HEK293 (cell line): Measurements from ENCODE around the gene DDX52.

Source experiments
- BCL11B ChIP-seq: fragments of 450-650 bp; formaldehyde crosslinking; IDR thresholded peaks from 2 replicates; pipeline ENCODE4 v1.5.1; 2016; ENCODE audit warnings: low read depth, missing biosample characterization, missing genetic modification characterization
- HOXA7 ChIP-seq: sonication (generic); formaldehyde crosslinking; IDR thresholded peaks from 2 replicates; pipeline ENCODE4 v1.8.1; 2022; ENCODE audit warnings: missing genetic modification reagents, borderline replicate concordance
- ZBTB1 ChIP-seq: fragments of 450-650 bp; formaldehyde crosslinking; IDR thresholded peaks from 2 replicates; pipeline ENCODE4 v1.5.1; 2016; ENCODE audit warnings: missing biosample characterization, missing genetic modification characterization
- ZBTB21 ChIP-seq: fragments of 450-650 bp; formaldehyde crosslinking; IDR thresholded peaks from 2 replicates; pipeline ENCODE4 v1.5.1; 2017; ENCODE audit warnings: missing biosample characterization, missing genetic modification characterization
- ZNF266 ChIP-seq: fragments of 450-650 bp; formaldehyde crosslinking; IDR thresholded peaks from 2 replicates; pipeline ENCODE4 v1.5.1; 2016; ENCODE audit warnings: missing biosample characterization, missing genetic modification characterization, low read depth
- ZNF350 ChIP-seq: fragments of 450-650 bp; formaldehyde crosslinking; IDR thresholded peaks from 2 replicates; pipeline ENCODE4 v1.5.0; 2017; ENCODE audit warnings: missing biosample characterization, mild to moderate bottlenecking, missing genetic modification characterization
- ZNF354C ChIP-seq: fragments of 450-650 bp; formaldehyde crosslinking; IDR thresholded peaks from 2 replicates; pipeline ENCODE4 v1.5.1; 2016; ENCODE audit warnings: missing biosample characterization, missing genetic modification characterization, low read depth, borderline replicate concordance
- ZNF670 ChIP-seq: fragments of 450-650 bp; formaldehyde crosslinking; IDR thresholded peaks from 2 replicates; pipeline ENCODE4 v1.5.1; 2016; ENCODE audit warnings: missing biosample characterization, missing genetic modification characterization, low read depth
- TF ChIP-seq, protein P1 (sequence below): fragments of 450-650 bp; formaldehyde crosslinking; IDR thresholded peaks from 2 replicates; pipeline ENCODE4 v1.5.1; 2016; ENCODE audit warnings: missing biosample characterization, missing genetic modification characterization
- TF ChIP-seq, protein P2 (sequence below): fragments of 450-650 bp; formaldehyde crosslinking; IDR thresholded peaks from 2 replicates; pipeline ENCODE4 v1.5.1; 2016; ENCODE audit warnings: missing biosample characterization, missing genetic modification characterization

DNA sequence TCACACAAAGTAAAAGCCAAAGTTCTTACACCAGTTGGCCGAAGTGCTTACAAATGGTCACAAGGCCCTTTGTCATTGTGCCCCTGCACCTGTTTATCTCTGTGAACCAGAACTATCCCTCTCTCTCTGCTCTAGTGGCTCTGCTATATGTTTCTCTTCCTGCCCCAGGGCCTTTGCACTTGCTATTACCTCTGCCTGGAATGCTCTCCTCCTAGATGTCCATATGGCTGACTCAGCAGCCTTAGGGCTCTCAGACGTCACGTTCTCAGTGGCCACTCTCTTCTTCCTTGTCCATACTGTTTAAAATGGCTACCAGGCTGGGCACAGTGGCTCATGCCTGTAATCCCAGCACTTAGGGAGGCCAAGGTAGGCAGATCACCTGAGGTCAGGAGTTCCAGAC is 38.8 kb upstream of the DDX52 start:
- TF ChIP-seq ZBTB21 (no peak), ZNF350 (tag by site-specific recombination) (no peak), ZBTB1 (tag by site-specific recombination) (no peak), ZNF354C (no peak), ZNF266 (no peak), ZNF670 (tag by site-specific recombination) (no peak), HOXA7 (CRISPR knock-in tag) (no peak), BCL11B (tag by site-specific recombination) (no peak)
- TF ChIP-seq, protein P1, sequence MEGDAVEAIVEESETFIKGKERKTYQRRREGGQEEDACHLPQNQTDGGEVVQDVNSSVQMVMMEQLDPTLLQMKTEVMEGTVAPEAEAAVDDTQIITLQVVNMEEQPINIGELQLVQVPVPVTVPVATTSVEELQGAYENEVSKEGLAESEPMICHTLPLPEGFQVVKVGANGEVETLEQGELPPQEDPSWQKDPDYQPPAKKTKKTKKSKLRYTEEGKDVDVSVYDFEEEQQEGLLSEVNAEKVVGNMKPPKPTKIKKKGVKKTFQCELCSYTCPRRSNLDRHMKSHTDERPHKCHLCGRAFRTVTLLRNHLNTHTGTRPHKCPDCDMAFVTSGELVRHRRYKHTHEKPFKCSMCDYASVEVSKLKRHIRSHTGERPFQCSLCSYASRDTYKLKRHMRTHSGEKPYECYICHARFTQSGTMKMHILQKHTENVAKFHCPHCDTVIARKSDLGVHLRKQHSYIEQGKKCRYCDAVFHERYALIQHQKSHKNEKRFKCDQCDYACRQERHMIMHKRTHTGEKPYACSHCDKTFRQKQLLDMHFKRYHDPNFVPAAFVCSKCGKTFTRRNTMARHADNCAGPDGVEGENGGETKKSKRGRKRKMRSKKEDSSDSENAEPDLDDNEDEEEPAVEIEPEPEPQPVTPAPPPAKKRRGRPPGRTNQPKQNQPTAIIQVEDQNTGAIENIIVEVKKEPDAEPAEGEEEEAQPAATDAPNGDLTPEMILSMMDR (tag by site-specific recombination), result no peak
- TF ChIP-seq, protein P2, sequence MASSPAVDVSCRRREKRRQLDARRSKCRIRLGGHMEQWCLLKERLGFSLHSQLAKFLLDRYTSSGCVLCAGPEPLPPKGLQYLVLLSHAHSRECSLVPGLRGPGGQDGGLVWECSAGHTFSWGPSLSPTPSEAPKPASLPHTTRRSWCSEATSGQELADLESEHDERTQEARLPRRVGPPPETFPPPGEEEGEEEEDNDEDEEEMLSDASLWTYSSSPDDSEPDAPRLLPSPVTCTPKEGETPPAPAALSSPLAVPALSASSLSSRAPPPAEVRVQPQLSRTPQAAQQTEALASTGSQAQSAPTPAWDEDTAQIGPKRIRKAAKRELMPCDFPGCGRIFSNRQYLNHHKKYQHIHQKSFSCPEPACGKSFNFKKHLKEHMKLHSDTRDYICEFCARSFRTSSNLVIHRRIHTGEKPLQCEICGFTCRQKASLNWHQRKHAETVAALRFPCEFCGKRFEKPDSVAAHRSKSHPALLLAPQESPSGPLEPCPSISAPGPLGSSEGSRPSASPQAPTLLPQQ (tag by site-specific recombination), result no peak
